A549 treated with AZD9567 at 1 μM for 4 hours (cell line): Measurements from ENCODE around the gene NR2C1. TPM values are rescaled to one million over a fixed set of nuclear protein-coding genes. Genes with fewer than 3 reads are reported as not detected.

ENCODE experiments used
- total RNA-seq: library from RNA; stranded (reverse); fragments of 200-300 nt; extraction: Qiagen RNA extraction; gene quantifications from 5 replicates; pipeline ENCODE4 v1.2.3, GENCODE V29; 2022; ENCODE audit not compliant: insufficient read depth

NR2C1 gene
- 20.6 to 25.7 TPM (median 23.7 TPM) in 5 replicates for total RNA-seq

GRCh38 chr12:95072900-95073697, at the start of gene NR2C1:
Gene NR2C1 (minus strand): TSS chr12:95073618. CDS start chr12:95067384, 6,234 bp downstream.

GRCh38 chr12:95003213-95003920, 70.1 kb downstream of the NR2C1 start, which contains the start of gene NDUFA12:
Gene NDUFA12 (minus strand): TSS chr12:95003697. CDS start chr12:95003680, 17 bp downstream.

Other genes starting within 250 kb of the NR2C1 start
- 141 to 184 TPM (median 145 TPM) in 5 replicates for gene NDUFA12, start 69.9 kb downstream of the NR2C1 start, total RNA-seq
- gene FGD6, start 143.8 kb upstream of the NR2C1 start, total RNA-seq: 9.6 to 14.4 TPM (median 11.7 TPM) in 5 replicates
- gene VEZT, start 144.2 kb upstream of the NR2C1 start, total RNA-seq: 52.3 to 68.8 TPM (median 61.6 TPM) in 5 replicates